ENCODE measurements around the gene GP9.

The GP9 gene

GRCh38 chr3:129031476-129032215 lies 28.9 kb upstream of the GP9 start:
- no peak overlapping the region for H3K4me3 ChIP-seq (ENCODE audit: low read depth, low read length)
- no peak for DNase-seq (ENCODE audit: low read depth)
- no peak for TF ChIP-seq CTCF (IDR thresholded peaks at IDR 0.05; ENCODE audit: low read depth, low read length)
- TF ChIP-seq POLR2A (IDR thresholded peaks at IDR 0.05; ENCODE audit: extremely low read depth, insufficient read length), result no peak

- no peak for DNase-seq (ENCODE audit: low read depth)
- no peak overlapping the region for H3K4me3 ChIP-seq (ENCODE audit: low read depth, low read length)
- TF ChIP-seq MYC (IDR thresholded peaks at IDR 0.05; ENCODE audit: low read depth, low read length), result no peak
These were observed 27.9 kb upstream of the GP9 start for GRCh38 chr3:129032716-129033115.

- DNase-seq (ENCODE audit: low read depth), result no peak
- H3K4me3 ChIP-seq (ENCODE audit: low read depth, low read length), result no peak overlapping the region
- TF ChIP-seq MYC (IDR thresholded peaks at IDR 0.05; ENCODE audit: low read depth, low read length) (no peak), CTCF (IDR thresholded peaks at IDR 0.05; ENCODE audit: low read depth, low read length) (no peak), MAX (IDR thresholded peaks at IDR 0.05; ENCODE audit: low read depth, low read length) (no peak), POLR2A (IDR thresholded peaks at IDR 0.05; ENCODE audit: extremely low read depth, insufficient read length) (no peak)
These were observed 27.4 kb upstream of the GP9 start for GRCh38 chr3:129033151-129033550.

GRCh38 chr3:129033633-129034321 lies 26.8 kb upstream of the GP9 start:
- H3K4me3 ChIP-seq (ENCODE audit: low read depth, low read length), result no peak overlapping the region
- DNase-seq (ENCODE audit: low read depth), result no peak
- TF ChIP-seq MAX (IDR thresholded peaks at IDR 0.05; ENCODE audit: low read depth, low read length) (no peak), MYC (IDR thresholded peaks at IDR 0.05; ENCODE audit: low read depth, low read length) (no peak), POLR2A (IDR thresholded peaks at IDR 0.05; ENCODE audit: extremely low read depth, insufficient read length) (no peak), CTCF (IDR thresholded peaks at IDR 0.05; ENCODE audit: low read depth, low read length) (no peak)

GRCh38 chr3:129034642-129035041 lies 25.9 kb upstream of the GP9 start:
- no peak for DNase-seq (ENCODE audit: low read depth)
- no peak for TF ChIP-seq MYC (IDR thresholded peaks at IDR 0.05; ENCODE audit: low read depth, low read length)
- no peak for TF ChIP-seq CTCF (IDR thresholded peaks at IDR 0.05; ENCODE audit: low read depth, low read length)
- no peak for TF ChIP-seq MAX (IDR thresholded peaks at IDR 0.05; ENCODE audit: low read depth, low read length)
- no peak for TF ChIP-seq POLR2A (IDR thresholded peaks at IDR 0.05; ENCODE audit: extremely low read depth, insufficient read length)
- no peak overlapping the region for H3K4me3 ChIP-seq (ENCODE audit: low read depth, low read length)

- TF ChIP-seq POLR2A (IDR thresholded peaks at IDR 0.05; ENCODE audit: extremely low read depth, insufficient read length) (no peak), MYC (IDR thresholded peaks at IDR 0.05; ENCODE audit: low read depth, low read length) (no peak), CTCF (IDR thresholded peaks at IDR 0.05; ENCODE audit: low read depth, low read length) (no peak), MAX (IDR thresholded peaks at IDR 0.05; ENCODE audit: low read depth, low read length) (no peak)
- no peak overlapping the region for H3K4me3 ChIP-seq (ENCODE audit: low read depth, low read length)
- no peak for DNase-seq (ENCODE audit: low read depth)
These were observed 25.0 kb upstream of the GP9 start for GRCh38 chr3:129035360-129036221.
